Endometrium (tissue), 2 donors: ENCODE results near the gene CHMP5.

Experiments
- FAIRE-seq: peaks from 2 replicates; lab custom pipeline; 2012; peaks lifted over from hg19 to GRCh38; lab: Jason Lieb, UNC
- donor health status: control.
- donor health status: control.

Gene CHMP5

DNA sequence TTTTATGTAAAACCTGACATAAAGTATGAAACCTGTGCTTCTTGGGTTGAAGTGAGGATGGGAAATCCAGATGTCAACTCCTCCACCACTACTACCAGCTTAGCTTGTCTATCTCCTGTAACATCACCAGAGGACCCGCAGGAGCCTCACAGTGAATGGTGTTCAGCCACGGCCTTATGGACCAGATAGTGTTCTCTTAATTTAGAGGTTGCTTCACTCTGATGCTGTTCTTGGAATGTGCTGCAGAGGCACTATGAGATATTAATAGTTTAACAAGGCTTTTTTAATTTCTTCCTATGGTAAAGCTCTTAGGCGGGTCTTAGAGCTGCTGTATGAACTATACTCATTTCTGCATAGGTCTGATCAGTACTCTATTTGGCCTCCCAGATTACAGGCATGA lies 53.4 kb downstream of the CHMP5 start:
- FAIRE-seq: no peak

DNA sequence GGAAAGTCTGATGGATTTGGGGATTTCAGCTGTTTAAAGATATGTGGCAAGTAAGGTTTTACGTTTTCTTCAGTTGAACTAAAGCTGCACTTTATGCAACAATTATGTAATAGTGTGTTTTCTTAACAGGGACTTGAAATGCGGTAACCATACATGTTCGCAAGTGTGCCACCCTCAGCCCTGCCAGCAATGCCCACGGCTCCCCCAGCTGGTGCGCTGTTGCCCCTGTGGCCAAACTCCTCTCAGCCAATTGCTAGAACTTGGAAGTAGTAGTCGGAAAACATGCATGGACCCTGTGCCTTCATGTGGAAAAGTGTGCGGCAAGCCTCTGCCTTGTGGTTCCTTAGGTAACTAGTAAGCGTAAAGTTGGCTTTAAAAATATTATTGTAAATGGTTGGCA lies 53.9 kb downstream of the CHMP5 start:
- FAIRE-seq: no peak

DNA sequence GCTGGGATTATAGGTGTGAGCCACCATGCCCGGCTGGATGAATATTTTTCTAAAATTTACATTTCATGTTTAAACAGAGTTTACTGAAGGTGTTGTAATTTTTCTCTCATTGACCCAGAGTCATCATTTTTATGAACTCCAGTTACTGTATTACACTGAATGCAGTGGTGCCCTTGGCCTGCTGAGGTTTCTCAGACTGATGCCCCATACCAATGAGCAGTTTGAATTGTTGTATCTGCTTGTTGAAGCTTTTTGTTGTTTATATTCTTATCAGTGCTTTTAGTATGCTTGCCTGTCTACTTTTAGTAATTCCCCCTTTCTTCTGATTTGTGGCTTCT lies 55.4 kb downstream of the CHMP5 start:
- FAIRE-seq: no peak

DNA sequence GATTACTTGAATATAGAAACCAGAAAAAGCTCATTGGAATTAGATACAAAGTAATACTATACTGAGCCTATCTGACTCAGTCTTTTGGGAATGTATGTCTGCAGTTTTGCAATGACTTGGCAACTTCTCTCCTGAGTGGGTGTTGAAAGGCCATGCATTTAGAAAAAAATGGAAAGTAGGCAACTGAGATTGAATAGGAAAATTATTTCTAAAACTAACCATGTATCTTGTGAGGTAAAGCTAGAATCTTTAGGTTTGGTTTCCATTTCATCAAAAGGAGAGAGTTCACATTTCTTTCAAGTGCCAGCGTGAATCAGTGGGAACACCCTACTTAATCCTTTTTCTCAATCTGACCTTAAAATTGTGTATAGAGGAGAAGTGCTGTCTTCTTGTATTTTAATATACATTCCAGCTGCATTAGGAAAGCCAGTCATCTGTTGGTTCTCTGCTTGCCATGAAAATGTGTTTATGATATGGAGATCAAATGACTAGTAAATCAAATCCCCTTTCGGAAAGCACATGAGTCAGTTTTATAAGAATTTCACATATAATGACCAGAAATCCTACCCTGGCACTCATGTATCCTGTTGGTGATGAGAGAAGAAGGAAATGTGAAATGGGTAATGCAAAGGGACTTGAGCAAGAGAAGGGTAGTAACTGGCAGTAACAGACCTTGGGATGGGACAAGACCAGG lies 55.9 kb downstream of the CHMP5 start:
- no peak for FAIRE-seq

DNA sequence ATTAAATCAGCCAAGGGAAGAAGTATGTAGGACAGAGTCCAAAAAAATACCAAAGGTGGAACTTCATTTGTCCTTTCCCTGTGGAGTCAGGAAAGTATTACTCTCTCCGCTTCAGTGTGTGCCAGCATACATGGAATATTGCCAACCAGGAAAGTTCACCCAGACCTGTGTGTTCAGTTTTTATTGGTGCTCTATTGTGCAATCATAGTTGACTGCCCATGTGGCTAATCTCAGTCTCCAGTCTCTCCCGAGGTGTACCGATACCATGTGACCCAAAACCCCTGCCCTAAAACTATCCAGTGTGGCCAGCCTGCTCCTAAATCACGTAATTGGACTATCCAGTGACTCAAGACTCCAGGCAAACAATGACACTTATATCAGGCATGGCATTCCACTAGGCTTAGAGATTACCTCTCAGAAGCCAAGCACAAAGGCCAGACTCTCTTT lies 64.3 kb downstream of the CHMP5 start:
- no peak for FAIRE-seq

DNA sequence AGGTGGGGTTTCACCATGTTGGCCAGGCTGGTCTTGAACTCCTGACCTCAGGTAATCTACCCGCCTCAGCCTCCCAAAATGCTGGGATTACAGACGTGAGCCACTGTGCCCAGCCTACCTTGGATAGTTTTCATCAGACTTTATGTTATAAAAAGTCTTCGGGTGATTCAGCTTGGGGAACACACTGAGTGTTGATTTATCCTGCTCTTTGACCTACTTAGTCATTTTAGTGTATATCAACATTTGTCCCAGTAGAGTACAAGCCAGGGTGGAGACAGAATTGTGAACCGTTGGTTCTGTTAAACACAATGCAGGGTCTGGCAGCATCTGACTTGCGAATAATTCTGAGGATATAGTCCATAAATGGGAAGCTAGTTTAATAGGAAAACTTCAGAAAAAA lies 65.1 kb downstream of the CHMP5 start:
- FAIRE-seq: no peak

DNA sequence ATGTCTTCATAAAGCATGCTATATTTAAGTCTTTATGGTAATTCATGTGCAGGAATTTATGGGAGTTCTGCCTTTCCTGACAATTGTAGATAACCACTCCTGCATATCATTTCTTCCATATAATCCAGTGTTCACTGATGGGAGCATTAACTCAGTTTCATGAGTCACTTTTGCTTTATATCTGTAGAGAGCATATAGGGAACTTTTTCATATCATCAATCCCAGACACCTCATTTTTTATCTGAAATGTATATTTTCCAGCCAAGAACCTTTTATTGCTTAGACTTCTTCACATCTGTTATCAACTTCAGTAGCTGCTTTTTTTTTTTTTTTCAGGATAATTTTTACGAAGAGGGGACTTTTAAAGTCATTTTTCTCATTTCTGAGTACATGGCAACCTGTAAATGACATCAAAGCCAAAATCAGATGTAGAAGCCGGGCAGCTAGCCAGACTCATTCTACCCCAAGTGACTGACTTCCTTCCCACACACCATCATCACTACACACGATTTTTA lies 66.6 kb downstream of the CHMP5 start:
- FAIRE-seq: no peak
